HL-60 (cell line): ENCODE measurements around the gene B9D2.

Source experiments
- CTCF ChIP-seq: IDR thresholded peaks from one replicate; pipeline ENCODE4 v1.5.1; 2011; ENCODE audit warnings: low read length, control low read depth, inconsistent platforms; ENCODE audit not compliant: insufficient read depth
- TF ChIP-seq, protein P1 (sequence below): IDR thresholded peaks from 2 replicates; pipeline ENCODE4 v1.6.1; 2012; ENCODE audit warnings: low read depth; ENCODE audit not compliant: insufficient replicate concordance

DNA sequence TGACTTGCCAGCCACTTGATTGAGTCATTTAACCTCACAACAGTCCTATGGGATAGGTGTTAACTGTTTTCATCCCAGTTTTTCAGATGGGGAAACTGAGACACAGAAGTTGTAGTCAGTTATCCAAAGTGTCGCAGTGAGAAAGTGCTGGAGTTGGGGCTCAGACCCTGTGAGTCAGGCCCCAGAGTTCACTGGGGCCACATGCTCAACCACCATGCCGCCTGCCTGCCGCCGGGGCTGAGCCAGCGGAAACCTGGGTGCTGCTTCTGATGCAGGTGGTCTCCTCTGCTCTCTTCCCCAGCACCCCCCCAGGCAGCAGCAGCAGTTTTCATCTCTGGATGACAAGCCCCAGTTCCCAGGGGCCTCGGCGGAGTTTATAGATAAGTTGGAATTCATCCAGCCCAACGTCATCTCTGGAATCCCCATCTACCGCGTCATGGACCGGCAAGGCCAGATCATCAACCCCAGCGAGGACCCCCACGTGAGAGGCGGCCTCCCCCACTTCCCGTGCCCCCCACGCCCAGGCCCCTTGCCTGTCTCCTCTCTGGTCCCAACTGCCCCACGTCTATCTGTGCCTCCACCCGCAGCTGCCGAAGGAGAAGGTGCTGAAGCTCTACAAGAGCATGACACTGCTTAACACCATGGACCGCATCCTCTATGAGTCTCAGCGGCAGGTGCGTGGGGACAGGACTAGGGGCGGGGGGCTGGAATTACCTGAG, 46.5 kb upstream of the B9D2 start:
- no peak for TF ChIP-seq CTCF
- TF ChIP-seq, protein P1, sequence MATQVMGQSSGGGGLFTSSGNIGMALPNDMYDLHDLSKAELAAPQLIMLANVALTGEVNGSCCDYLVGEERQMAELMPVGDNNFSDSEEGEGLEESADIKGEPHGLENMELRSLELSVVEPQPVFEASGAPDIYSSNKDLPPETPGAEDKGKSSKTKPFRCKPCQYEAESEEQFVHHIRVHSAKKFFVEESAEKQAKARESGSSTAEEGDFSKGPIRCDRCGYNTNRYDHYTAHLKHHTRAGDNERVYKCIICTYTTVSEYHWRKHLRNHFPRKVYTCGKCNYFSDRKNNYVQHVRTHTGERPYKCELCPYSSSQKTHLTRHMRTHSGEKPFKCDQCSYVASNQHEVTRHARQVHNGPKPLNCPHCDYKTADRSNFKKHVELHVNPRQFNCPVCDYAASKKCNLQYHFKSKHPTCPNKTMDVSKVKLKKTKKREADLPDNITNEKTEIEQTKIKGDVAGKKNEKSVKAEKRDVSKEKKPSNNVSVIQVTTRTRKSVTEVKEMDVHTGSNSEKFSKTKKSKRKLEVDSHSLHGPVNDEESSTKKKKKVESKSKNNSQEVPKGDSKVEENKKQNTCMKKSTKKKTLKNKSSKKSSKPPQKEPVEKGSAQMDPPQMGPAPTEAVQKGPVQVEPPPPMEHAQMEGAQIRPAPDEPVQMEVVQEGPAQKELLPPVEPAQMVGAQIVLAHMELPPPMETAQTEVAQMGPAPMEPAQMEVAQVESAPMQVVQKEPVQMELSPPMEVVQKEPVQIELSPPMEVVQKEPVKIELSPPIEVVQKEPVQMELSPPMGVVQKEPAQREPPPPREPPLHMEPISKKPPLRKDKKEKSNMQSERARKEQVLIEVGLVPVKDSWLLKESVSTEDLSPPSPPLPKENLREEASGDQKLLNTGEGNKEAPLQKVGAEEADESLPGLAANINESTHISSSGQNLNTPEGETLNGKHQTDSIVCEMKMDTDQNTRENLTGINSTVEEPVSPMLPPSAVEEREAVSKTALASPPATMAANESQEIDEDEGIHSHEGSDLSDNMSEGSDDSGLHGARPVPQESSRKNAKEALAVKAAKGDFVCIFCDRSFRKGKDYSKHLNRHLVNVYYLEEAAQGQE, result no peak
